ENCODE data around the gene GSS.

GRCh38 chr20:34980543-34981233 is 25.1 kb upstream of the GSS start:
- TF ChIP-seq CTCF (IDR thresholded peaks at IDR 0.05) (no peak), POLR2A (IDR thresholded peaks at IDR 0.05) (no peak)

All from testis (tissue), 2 donors.